Superior temporal gyrus (tissue), 1 donor: Measurements from ENCODE around the gene NUDT9.
A peak's percentile ranks its signal among the peaks of the same experiment; 100 is the strongest.
"Not testable (repeated sequence)": the region's sequence is repeated elsewhere in the genome, so short reads cannot be mapped to it uniquely, and the experiment has no call there.

ENCODE experiments used
- DNase-seq: peaks from one replicate; pipeline ENCODE4 v3.0.0-alpha.2; 2016; ENCODE audit errors: extremely low spot score

Gene NUDT9, protein sequence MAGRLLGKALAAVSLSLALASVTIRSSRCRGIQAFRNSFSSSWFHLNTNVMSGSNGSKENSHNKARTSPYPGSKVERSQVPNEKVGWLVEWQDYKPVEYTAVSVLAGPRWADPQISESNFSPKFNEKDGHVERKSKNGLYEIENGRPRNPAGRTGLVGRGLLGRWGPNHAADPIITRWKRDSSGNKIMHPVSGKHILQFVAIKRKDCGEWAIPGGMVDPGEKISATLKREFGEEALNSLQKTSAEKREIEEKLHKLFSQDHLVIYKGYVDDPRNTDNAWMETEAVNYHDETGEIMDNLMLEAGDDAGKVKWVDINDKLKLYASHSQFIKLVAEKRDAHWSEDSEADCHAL

DNA sequence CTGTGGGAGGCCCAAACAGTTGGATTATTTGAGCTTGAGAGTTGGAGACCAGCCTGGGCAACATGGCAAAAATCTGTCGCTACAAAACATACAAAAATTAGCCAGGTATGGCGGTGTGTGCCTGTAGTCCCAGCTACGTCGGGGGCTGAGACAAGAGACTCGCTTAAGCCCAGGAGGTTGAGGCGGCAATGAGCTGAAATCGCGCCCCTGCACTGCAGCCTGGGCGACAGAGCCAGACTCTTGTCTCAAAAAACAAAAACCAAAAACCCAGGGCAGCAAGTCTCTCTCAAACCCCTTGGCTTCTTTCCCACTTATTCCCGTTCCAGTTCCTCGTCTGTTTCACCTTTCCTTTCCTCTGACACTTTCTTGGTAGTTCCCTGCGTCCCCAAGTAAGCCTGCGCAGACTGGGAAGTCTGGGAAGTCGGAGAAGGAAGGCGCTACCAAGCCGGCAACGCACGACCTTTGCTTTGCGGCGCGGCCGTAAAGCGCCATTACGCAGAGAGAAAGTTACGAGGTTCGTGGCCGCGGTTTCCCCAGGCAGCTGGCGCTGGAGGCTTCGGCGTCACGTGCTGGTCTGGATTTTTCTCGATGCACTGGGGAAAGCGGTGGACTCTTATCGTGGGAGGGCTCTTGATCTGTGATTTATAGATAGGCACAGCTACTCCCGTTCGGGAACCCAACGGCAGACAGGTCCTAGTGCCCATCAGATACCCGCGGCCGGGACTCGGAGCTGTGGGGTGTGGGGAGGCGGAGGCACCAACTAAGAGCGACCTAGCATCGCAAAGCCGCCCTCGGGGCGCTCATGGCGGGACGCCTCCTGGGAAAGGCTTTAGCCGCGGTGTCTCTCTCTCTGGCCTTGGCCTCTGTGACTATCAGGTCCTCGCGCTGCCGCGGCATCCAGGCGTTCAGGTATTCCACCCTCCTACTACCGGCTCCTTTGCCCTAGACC, at the start of gene NUDT9:
Gene NUDT9 (plus strand): TSS at position 470 of the 949 bp plus-strand sequence. CDS start 333 bp downstream, at position 803.
- DNase-seq, result peak; percentile 96

GRCh38 chr4:87375719-87376291, 46.6 kb upstream of the NUDT9 start:
- DNase-seq, result peak; percentile 80

GRCh38 chr4:87377816-87378215, 44.6 kb upstream of the NUDT9 start:
- DNase-seq, result no peak

DNA sequence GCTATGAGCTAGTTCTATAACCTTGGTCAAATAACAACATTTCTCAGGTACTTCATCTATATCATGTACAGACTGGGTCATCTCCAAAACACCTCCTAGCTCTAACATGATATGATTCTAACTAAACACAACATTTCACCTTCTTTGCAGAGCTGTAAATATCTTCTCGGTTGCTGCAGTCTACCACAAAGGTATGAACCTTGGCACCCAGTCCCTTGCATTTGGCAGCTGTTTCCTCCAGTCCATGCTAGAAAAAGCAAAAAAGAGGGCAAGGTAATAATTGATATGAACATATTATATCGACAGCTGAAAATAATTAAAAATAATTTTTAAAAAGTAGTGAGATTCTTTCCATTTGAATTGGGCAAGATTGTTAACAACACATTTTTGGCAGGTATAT, 40.3 kb upstream of the NUDT9 start:
- no peak for DNase-seq

DNA sequence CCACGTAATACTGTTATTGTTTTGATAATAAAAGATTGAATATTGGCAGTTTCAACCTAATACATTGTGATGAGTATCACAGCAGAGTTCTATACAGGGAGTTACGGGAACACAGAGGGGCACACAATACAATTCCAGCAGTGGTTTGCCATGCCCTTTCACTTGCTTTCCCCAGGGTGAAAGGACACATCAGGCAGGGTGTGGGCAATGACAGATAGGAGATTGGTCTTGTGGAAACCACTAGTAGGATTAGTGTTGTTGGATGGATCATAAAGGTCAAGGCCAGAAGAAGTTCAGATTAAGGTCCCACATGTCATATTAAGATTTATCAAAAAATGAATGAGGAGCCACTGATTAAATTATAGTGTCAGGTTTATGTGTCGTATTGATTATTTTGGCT, 39.4 kb upstream of the NUDT9 start:
- DNase-seq, result no peak

- not testable (repeated sequence) for DNase-seq
These were observed 37.8 kb upstream of the NUDT9 start for GRCh38 chr4:87384466-87385132.

GRCh38 chr4:87387237-87387636, 35.1 kb upstream of the NUDT9 start:
- no peak for DNase-seq

- no peak for DNase-seq
These were observed 33.5 kb upstream of the NUDT9 start for GRCh38 chr4:87388901-87389300.

DNA sequence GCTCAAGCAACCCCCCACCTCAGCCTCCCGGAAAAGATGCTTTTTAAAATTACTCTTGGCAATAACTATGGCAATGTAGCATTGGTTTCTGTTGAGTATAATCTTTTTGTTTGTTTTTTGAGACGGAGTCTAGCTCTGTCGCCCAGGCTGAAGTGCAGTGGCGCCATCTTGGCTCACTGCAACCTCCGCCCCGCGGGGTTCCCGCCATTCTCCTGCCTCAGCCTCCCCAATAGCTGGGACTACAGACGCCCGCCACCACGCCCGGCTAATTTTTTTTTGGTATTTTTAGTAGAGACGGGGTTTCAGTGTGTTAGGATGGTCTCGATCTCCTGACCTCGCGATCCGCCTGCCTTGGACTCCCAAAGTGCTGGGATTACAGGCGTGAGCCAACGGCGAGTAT, 32.3 kb upstream of the NUDT9 start:
- DNase-seq, result not testable (repeated sequence)

DNA sequence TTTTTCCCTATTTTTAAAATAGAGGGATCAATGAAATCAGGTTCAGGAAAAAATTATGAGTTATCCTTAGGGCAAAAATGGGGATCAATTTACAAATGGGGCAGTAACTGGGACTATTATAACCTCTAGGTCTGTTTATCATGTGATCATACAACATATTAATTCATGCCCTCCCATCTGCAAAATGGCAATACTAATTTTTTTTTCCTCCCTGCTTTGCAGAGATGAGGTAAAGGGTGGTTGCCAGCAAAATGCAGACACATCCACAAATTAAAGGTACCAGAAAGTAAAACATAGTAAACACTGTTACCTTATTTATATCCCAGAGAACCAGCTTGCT, 31.9 kb upstream of the NUDT9 start:
- peak; percentile 32 for DNase-seq

DNA sequence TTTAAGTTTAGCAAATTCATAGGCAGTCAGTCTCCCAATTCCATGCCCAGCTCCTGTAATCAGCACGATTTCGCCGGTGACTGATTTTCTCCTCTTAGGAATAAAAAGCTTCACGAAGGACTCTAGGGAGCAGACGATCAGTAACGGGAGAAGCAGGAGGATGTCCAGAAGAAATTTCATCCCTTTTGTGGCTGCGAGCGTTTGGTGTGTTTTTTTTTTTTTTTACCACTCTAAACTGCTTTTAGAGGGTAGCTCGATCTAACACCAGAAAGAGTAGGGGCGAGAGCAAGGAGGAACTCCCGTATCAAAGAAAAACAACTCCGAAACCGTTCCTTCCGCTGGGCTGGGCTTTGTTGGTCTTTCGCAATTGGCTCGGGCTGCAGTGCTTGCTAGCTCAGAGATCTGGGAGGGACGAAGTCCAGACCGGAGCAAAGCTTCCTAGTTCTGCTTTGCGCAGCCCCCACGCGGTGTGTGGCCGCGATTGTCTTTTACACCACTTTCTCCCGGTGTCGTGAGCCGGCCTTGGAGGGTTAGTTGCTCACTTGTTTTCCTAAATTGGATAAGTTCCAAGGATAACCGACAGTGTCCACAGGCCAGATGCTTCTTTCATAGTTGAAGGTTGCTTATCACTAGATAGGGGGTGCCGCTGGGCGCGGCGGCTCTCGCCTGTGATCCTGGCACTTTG, 31.3 kb upstream of the NUDT9 start, which contains the start of gene HSD17B11:
Gene HSD17B11 (minus strand): TSS at position 298 of the 685 bp plus-strand sequence. CDS start 118 bp downstream, at position 180.
- peak; percentile 94 for DNase-seq

- DNase-seq, result peak; percentile 62
These were observed 30.8 kb upstream of the NUDT9 start for GRCh38 chr4:87391576-87392054.

GRCh38 chr4:87392183-87392582, 30.2 kb upstream of the NUDT9 start:
- DNase-seq, result no peak

GRCh38 chr4:87395073-87395472, 27.3 kb upstream of the NUDT9 start:
- not testable (repeated sequence) for DNase-seq

DNA sequence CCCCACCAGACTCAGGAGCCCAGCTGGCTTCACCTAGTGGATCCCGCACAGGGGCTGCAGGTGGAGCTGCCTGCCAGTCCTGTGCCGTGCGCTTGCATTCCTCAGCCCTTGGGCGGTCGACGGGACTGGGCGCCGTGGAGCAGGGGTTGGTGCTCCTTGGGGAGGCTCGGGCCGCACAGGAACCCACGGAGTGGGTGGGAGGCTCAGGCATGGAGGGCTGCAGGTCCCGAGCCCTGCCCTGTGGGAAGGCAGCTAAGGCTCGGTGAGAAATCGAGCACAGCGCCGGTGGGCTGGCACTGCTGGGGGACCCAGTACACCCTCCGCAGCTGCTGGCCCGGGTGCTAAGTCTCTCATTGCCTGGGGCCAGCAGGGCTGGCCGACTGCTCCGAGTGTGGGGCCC, 26.5 kb upstream of the NUDT9 start:
- DNase-seq, result not testable (repeated sequence)

DNA sequence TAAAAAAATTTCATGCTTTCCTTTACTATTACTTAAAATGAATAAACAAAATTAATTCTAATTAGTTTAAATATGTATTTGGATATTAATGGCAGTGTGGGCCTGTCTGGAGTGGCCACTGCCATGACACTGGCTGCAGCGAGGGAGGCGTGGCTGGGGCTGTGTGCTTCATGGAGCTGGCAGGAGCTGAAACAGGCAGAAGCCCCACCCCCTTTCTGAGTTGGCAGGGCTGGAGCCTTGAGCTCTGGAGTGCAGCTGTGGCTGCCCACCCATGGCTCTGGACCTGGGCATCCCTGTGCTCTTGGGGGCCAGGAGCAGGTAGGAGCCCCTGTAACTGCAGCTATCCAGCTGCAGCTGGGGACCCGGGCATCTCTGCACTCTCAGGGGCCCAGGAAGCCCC, 23.2 kb upstream of the NUDT9 start:
- no peak for DNase-seq

DNA sequence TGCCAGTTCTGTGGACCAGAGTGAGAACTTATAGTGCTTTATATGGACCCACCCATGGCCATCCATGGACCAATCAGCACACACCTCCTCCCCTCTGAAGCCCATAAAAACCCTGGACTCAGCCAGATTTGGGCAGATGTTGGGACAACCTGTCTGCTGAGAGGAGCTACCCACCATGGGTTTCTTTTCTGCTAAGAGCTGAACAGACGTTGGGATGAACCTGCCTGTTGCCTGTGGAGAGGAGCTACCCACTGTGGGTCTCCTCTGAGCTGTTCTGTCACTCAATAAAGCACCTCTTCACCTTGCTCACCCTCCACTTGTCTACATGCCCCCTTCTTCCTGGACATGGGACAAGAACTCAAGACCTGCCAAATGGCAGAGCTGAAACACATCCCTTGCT, 22.4 kb upstream of the NUDT9 start:
- no peak for DNase-seq

- DNase-seq, result not testable (repeated sequence)
These were observed 18.6 kb upstream of the NUDT9 start for GRCh38 chr4:87403732-87404131.

GRCh38 chr4:87405211-87405820, 17.1 kb upstream of the NUDT9 start:
- no peak for DNase-seq

DNA sequence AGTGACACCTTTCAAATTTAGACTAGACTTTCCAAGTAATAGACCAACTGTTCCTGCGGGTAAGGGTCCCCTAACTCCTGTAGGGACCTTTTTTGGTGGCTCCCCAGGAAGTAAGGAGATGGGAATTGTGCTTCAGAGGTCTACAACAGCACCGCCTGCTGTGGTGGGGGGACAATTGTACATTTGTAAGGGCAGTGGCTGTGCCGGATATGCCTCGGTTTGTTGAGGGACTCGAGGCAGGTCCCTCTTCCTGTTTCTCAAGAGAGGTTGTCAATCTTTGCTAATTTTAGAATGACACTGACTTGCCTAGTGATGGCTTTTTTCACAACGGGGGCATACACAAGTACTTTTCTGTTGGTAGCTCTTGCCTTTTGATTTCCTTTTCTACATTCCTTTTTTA, 15.9 kb upstream of the NUDT9 start:
- DNase-seq, result no peak

DNA sequence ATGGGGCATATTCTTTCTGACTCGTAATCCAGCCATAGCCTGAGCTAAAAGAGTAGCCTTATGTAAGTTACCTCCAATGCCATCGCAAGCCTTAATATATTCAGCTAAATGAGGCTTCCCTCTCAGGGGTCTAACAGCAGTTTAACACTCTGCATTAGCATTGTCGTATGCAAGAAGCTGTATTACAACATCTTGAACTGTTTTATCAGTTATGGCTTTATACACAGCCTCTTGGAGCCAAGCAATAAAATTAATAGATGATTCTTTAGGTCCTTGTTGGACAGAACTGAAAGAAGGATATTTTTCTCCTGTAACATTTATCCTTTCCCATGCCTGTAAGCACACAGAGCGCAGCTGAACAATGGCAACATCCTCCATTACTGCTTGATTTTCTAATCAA, 15.5 kb upstream of the NUDT9 start:
- DNase-seq, result not testable (repeated sequence)
